ENCODE measurements around the gene FUT2.

DNA sequence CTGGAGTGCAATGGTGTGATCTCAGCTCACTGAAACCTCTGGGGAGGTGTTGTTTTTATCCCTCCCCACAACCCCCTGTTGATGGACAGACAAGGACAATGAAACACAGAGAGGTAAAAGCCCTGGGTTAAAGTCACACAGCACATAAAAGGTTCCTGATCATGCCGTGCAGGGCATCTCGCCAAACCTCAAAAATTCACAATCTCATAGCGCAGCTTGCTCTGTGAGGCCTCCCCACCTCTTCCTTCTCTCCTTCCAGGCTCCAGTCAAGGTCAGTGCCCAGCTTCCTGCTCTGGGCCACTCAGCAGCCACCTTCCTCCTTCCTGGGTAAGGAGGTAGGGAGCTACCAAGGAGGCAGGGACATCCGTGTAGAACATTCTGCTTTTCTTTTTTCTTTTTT is 2.3 kb downstream of the FUT2 start:
- TF ChIP-seq, protein P1, sequence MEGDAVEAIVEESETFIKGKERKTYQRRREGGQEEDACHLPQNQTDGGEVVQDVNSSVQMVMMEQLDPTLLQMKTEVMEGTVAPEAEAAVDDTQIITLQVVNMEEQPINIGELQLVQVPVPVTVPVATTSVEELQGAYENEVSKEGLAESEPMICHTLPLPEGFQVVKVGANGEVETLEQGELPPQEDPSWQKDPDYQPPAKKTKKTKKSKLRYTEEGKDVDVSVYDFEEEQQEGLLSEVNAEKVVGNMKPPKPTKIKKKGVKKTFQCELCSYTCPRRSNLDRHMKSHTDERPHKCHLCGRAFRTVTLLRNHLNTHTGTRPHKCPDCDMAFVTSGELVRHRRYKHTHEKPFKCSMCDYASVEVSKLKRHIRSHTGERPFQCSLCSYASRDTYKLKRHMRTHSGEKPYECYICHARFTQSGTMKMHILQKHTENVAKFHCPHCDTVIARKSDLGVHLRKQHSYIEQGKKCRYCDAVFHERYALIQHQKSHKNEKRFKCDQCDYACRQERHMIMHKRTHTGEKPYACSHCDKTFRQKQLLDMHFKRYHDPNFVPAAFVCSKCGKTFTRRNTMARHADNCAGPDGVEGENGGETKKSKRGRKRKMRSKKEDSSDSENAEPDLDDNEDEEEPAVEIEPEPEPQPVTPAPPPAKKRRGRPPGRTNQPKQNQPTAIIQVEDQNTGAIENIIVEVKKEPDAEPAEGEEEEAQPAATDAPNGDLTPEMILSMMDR (IDR thresholded peaks at IDR 0.05 in 8 of 11, conservative IDR thresholded peaks at IDR 0.05 in 3 of 11), result no peak
- TF ChIP-seq POLR2A (IDR thresholded peaks at IDR 0.05), result no peak
